Ammon's horn (tissue), 1 donor: Measurements from ENCODE around the gene SLC16A8.
A peak's percentile ranks its signal among the peaks of the same experiment; 100 is the strongest.

Experiments used
- DNase-seq: peaks from one replicate; pipeline ENCODE4 v3.0.0-alpha.2; 2016; ENCODE audit warnings: low spot score

SLC16A8 gene

DNA sequence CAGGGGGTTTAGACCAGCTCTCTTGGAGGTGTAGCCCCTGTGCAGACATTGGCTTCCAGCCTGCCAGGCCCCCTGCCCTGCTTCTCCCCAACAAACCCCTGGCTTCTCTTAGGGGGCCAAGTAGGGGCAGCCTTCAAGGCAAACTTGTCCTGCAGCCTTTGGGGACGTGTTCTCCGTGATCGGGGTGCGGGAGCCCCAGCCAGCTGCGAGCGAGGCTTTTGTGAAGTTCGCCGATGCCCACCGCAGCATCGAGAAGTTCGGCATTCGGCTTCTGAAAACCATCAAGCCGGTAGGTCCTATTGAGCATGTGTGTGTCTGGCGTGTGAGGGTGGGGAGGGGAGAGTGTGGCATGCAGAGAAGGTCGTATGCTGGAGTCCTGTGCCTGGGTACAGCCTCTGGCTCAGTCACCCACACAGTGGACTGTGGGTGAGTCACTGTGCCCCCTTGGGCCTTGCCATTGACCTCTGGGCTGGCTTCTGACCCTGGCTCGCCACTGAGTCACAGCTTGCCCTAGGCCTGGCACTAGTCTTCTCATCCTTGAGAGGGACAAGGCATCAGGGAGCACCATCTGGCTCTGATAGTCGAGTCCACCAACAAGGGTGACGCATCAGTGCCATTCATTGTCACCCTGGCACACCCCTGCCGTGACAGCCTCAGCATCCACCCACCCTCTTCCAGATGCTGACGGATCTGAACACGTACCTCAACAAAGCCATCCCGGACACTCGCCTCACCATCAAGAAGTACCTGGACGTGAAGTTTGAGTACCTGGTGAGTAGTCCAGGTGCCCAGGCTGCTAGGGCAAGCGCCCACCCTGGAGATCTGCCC is 11.4 kb downstream of the SLC16A8 start:
- no peak for DNase-seq

DNA sequence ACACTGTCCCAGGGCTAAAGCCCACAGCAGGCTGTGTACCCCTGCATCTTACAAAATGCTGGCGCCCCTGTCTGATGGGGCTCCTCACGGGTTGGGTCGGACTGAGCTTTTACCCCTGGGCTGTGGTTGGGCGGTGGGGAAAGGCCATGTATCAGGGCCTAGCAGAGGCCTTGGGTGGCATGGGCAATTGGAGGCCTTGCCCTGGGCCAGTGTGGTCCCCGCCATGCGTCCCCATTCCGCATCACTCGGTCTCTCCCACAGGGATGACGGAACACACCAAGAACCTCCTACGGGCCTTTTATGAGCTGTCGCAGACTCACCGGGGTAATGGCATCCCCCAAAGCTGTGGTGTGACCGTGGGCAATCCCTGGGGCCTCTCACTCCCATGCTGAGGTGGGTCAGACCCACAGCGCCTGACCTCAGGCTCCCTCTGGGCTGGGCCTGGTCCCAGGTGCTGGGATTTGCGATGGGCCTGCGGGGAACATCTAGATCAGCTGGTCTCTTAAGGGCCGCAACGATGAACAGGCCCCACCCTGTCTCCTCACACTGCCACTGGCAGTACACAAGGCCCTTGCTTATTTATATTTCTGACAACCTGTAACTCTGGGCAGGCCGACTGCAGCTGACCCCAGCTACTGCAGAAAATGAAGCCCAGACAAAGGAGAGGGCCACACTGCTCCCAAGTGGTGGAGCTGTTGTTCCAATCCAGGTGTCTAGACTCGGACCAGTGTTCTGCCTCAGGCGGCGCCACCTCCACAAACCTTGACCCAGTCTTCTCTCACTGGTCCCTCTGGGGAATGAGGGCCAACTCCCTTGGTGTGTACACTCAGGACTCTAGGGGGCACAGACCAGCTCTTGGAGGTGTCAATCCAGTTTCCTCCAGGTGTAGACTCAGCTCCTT is 12.3 kb downstream of the SLC16A8 start:
- DNase-seq = no peak

DNA sequence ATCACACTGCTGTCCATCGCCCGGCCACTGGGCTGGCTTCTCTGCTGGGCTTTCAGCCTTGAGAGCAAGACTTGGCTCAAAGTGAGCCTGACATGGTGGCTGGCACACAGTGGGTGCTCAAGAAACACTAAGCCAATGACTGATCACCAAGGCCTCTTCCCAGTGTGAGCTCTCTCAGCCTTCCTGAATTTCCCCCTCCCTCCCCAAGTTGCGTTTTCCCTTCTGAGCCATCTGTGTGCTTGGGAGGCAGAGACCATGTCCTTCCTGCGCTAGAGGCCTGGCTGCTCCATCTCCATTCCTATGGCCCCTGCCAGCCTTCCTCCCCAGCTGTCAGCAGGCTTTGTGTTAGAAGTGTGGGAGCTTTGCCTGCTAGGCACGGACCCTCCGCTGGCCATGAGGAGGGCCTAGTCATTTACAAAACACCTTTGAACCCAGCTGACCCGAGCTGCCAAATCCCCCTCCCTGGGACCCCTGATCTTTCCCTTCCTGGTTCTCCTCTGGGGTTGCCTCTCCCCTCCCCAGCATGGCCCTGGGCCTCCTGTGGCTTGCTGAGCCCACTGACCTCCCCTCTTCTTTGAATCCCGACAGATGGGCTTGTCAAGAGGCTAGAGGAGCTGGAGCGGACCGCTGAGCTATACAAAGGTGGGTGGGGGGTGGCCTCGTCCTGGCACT is 13.6 kb downstream of the SLC16A8 start:
- DNase-seq = no peak

DNA sequence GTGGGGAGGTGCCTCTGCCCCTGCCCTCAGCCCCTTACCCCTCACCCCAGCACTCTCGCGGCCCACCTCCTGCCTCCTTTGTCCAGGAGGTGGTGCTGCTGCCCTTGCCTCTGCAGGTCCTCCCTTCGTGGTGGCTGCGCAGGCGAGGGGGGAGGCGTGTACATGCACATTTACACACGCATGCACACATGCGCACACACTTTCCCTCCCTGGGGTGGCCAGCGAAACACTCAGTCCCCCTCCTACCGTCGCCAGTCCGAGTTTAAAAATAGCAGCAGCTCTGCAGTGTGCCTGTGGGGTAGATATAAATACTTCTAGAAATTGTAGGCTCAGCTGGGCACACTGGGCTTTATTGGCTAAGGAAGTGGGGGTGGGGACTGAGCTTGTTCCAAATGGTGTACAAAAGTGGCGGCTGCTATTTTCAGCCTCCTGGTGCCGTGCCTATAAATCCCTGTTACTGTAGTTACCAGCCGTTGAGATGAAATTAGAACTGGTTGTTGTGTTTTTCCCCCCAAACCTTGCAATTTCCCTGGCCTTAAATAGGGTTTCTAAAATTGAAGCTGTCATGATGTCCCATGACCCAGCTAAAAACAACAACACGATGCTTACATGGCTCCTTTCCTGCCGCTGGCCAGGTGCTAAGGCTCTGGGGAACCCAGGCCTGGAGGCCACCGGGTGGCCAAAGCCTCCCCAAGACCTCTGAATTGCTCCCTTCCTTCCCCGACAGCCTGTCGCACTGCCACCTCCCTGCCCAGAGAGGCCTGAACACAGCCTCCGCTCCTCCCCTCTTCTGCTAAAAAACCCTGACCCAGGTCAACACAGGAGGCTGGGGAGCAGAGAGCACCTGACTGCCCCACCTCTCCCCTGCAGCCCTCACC is 14.4 kb downstream of the SLC16A8 start:
- peak; percentile 91 for DNase-seq

DNA sequence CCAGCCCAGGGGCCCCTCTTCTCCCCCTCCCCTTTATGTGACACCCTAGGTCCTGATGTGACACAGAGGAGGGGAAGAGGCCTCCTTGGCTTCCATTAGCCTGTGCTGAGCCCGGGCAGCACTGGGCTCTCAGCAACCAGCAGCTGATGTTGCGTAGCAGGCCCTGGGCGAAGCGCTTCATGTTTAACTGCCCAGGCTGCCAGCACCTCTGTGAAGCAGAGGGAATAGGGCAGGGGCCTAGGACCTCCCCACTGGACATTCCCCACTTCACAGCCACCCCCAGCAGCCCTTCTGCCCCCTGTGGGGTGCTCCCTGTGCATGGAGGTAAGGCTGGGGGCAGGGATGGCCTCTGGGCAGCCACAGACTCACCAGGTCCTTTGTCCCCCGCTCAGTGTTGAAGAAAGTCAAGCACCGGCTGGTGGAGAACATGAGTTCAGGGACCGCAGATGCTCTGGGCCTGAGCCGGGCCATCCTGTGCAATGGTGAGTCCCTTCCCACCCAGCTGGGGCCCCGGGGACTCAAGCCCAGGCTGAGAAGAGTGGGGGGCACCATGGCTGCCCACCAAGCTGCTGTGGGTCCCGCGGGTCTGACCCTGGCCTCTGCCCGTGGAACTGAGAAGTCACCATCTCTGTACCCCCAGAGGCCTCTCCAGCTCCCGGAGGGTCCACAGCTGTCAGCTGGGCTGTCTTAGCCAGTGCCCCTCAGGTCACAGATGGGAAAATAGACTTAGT is 15.2 kb downstream of the SLC16A8 start:
- DNase-seq = no peak

DNA sequence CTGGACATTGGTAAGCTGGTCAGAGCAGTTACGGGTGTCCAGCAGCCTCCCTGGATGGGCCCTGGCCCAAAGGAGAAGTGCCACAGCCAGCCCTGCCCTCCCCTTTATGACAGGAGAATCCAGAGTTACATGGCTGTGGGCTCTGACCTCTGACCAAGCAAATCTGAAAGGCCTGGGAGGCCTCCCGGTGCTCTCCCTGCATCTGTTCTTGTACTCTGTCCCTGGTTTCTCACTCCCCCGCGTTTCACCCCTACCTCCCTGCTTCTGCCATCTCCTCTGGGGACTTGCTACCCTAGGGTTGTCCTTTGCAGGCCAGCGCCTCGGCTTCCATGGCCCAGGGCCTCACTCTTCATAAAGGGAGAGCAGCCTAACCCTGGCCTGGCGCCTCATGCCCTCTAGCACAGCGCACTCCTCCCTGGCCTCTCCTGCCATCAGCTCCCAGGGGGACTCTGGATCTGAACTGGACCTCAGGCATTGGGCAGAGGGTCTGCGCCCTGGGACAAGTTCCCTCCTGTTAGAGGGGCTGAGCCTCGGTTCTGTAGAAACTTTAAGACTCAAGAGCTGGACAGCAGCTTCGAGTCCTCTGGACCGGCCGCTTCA is 16.1 kb downstream of the SLC16A8 start:
- DNase-seq = no peak

DNA sequence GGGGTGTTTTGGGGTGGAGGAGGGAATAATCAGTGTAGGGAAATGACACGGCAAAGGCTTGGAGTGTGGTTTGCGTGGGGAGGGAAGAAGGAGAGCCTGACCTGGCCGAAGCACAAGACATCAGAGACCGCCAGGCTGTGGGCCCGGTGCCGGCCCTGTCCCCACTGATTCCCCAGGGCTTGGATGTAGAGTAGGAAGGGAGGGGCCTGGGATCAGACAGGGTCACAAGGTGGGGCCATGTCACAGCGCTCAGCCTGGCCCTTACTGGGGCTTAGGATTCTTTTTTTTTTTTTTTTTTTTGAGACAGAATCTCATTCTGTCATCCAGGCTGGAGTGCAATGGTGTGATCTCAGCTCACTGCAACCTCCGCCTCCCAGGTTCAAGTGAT is 17.0 kb downstream of the SLC16A8 start:
- no peak for DNase-seq

DNA sequence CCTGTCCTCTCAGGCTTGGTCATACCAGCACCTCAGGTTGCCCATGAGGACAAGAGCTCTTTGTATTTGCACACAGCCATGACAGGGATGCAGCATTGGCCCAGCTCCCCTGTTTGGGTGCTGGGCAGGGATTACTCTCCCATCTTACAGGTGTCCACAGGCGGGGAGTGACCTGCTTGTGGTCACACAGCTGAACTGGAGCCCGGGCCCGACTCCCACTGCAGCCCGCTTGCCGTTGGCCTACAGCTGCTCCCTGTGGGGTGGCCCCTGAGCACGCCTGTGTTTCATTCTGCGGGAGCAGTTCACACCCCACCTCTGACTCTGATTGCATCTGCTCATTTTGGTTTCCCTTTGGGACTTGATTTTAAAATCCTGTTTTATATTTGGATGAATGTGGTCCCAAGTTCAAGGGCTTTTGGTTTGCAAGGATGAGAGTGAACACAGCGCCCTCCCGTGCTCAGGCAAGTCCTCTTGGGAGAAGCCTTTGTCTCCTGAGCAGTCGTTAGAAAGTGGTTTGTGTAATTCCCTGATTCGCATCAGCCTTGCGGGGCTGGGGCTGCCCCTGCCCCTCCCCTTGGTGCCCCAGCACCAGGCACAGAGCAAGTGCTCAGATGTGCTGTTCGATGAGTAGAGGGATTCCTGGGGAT is 17.5 kb downstream of the SLC16A8 start:
- DNase-seq = no peak

DNA sequence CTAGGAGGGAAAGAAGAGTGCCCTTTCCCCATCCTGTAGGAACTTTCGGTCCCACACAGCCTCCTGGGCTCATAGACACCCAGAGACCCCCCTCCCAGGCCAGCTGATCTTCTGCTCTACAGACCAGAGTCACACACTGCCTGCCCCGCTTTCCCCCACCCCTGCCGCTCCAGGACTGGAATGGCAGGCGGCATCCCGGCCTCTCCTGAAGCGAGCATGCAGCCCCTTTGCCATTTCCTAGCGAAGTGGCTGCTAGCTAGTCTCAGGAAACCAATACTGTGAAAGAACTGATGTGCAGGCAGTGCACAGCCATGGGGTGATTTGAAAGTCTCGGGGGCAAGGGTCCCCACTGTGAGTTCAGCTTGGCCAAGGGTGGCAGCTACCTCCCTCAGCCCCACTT is 18.4 kb downstream of the SLC16A8 start:
- no peak for DNase-seq

DNA sequence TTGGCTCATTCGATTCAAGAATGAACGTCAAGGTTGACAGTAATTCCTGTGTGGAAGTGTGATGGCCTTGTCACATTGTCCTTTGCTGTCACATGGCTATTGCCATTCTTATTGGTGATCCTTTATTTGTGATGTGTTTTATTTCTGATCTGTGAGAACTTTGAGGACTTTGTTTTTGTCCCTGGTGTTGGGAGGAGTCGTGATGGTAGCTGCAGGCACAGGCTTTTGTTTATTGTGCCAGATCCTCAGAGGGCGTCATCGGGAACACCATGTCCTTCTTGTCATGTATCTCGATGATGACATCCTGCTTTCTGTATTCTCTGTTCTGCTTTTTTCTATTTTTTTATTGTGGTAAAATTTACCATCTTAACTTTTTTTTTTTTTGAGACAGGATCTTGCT is 21.2 kb downstream of the SLC16A8 start:
- peak; percentile 92 for DNase-seq

DNA sequence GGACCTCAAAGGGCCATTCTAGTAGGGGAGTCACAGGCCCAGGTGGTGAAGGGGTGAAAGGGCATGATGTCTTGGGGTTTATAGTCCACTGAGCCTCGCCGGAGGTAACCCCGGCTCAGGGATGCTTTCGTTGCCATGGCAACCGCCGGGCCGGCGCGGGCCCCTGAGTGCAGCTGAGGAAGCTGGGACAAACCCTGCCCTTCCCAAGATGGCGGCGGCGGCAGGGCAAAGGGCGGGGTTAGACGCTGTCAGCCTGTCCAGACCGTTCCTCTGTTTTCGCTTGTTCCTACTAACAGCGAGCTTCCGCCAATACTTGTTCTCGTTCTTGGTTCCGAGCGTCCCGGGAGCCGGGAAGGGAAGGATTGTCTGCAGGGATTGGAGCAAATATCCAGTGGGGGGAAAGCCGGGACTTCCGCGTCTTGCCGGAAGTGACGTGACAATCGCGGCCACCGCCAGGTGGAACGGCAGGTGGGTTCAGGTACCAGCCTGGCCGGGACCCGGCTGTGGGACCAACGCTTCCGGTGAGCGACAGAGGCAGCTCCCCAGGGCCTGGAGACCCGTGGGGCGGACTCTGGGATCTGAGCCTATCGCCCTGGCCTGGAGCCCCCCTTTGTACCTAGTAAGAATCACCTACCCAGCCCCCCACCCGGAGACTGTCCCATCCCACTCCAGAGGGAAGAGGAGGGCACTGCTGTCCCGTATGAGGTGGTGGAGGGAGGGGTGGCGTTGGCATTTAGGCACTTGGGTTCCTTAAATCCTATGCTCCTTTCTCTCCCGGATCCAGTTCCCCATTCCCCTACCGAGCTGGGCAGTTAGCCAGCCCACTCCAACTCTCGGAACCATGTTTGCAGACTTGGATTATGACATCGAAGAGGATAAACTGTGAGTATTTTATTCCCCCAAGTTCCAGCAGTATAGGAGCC is 26.8 kb downstream of the SLC16A8 start, which contains the start of gene PICK1:
Gene PICK1 (plus strand): TSS at position 436 of the 923 bp plus-strand sequence. CDS start 406 bp downstream, at position 842.
- DNase-seq = peak; percentile 97

DNA sequence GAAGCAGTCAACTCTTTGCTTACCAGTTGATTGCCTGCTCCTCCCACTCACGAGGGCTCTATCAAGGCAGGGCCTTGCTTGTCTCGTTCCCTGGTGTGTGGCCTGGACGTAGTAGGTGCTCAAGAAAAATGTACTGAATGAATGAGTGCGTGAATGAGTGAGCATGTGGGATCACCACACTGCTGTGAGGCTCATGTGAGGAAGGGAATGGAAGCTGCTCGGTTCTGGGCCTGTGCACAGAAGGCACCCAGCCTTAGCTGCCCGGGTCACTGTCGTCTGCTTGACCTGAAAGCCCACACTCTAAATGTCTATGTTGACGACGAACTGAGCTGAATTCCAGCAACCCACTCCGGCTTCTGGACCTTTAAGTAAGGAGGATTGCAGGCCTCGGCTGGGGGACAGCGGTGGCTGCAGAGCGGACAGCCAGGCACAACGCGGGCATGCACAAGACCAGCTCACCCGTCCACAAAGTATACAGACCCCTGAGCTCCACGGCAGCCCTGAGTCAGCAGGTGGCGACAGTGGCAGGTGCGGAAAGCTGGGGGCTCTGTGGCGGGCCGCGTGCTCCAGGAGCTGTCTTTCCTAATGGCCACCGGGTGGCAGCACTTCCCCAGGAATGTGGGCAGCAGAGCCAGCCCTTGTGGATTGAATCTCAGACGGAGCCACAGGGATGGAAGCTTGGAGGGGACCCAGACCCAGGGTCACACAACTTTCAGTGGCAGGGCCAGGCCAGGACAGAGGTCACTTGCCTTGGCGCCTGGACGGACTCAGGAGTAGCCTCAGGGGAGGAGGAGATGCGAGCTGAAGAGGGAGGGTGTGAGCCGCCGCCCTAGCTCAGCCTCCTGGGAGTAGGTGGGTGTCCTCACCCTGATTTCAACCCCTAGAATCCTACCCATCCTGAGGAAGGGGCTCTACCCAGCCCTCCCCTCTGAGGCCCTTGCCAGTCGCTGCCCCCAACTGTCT is 31.8 kb downstream of the SLC16A8 start:
- peak; percentile 95 for DNase-seq

DNA sequence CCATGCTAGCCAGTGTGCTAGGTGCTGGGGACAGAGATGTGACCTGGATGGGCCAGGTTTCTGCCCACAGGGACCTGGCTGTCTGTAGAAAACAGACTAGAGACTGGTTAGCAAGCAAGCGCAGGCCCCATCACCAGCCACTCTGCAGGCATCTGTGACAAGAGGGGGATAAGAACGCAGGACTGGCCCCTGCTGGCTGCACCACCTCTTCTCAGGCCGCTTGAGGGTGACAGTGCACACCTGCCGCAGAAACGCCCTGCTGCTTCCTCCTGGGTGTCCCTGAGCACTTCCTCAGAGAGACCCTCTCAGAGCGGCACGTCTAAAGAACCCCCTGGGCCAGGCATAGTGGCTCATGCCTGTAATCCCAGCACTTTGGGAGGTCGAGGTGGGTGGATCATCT is 32.7 kb downstream of the SLC16A8 start:
- no peak for DNase-seq

DNA sequence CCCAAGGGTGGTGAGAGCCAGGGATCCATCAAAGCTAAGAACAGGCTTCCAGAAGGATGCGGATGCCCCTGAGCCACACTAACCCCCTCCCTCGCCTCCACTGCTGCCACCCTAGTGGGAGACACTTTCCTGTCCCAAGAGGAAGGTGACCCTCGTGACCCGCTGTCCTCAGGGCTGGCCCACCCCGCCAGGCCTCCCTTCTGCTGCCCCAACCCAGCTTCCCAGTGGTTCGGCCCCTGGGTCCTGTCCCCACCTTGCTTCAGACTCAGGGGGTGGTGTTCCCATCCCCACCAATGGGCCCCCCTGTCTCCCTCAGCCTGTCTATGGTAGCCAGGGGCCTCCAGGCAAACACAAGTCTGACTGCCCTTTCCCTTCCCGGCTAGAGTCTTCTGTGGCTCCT is 33.3 kb downstream of the SLC16A8 start:
- DNase-seq = no peak

DNA sequence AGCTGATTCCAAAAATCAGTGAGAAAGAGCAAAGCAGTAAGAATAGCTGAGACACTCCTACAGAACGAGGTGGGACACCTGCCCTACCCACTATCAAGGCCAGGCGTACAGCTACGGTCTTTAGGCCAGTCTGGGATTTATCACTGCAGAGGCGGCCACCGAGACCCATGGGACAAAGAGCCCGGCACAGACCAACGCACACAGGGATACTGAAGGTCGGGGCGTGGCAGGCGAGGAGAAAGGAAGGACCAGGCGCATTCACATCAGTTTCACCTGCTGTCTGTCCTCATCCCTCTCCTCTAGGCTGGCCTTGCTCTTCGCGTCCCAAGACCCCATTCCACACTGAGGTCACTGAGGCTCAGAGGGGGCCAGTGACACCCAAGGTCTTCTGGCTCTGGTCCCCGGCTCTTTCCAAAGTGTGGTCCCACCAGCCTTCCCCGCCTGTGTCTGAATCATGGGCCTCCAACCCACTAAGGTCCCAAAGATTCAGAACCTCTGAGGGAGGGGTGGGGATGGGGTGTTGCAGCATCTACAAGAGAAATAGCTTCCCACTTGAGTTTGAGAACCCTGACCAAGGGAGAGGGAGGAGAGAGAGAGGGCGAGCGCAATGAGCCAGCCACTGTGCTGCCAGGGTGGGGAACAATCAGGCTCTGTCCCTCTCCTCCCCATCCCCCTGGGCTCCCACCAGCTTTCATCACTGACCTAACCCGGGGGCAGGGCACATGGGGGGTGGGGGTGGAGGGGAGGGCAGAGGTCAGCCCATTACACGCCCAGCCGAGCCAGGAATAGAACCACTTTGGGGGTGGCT is 34.0 kb downstream of the SLC16A8 start:
- peak; percentile 94 for DNase-seq

DNA sequence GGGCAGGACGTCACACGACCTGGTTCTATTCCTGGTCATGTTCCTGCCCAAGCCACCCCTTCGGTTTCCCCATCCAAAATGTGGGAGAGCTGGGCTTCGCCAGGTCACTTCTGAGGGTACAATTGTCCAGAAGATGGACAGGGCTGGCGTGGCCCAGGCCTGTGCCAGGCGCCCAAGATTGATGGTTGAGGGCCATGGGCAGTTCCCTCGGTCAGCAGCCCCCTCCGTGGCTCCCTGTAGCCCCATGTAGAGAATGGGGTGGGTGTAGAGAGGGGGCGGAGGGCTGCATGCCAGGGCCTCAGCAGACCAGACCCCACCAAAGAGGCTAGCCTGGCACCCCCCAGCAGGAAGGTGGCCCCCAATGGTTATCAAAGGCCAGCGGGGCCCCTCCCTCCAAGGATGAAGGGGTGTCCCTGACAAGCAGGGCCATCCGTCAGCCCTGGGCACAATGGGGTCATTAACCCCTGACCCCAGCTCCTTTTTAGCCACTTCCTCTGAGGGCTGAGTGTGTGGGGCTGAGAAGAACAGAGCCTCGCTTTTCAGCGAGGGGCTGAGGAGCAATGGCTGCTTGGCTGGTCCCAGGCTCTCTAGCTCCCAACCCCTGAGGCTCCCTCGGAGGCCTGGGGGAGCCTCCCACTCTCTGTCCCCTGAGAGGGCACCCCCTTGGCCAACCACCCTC is 37.8 kb downstream of the SLC16A8 start:
- no peak for DNase-seq
